ENCODE data around the gene FKBP9. TPM values are rescaled to one million over a fixed set of nuclear protein-coding genes. Genes with fewer than 3 reads are reported as not detected.

Gene FKBP9
- total and polyA plus RNA-seq, 2 of the 8 experiments (the other 6 are each of a cell fraction or from before 2014, with no cell fraction given) = 7.2 to 10.1 TPM

- TF ChIP-seq CTCF (IDR thresholded peaks at IDR 0.05; ENCODE audit: control extremely low read depth in 1 of 3, insufficient read depth in 1 of 3, low read depth in 1 of 3, low read length in 3 of 3) (peak; percentile 43 to 87 (median 53)), TBP (IDR thresholded peaks at IDR 0.05; ENCODE audit: low read depth, low read length) (peak; percentile 39; the same call in 1 of the 2 replicates), MAX (IDR thresholded peaks at IDR 0.05) (peak; percentile 88), JUND (IDR thresholded peaks at IDR 0.05; ENCODE audit: low read length) (no peak), TAF1 (IDR thresholded peaks at IDR 0.05; ENCODE audit: low read depth, low read length) (no peak; the same call in 1 of the 2 replicates), CBX8 (IDR thresholded peaks at IDR 0.05; ENCODE audit: borderline replicate concordance, low read depth, low read length) (no peak), SUZ12 (IDR thresholded peaks at IDR 0.05; ENCODE audit: low read length) (peak; percentile 83), SIX5 (IDR thresholded peaks at IDR 0.05; ENCODE audit: low read depth, low read length) (no peak), TAF7 (optimal IDR thresholded peaks at IDR 0.05; ENCODE audit: borderline replicate concordance, low read depth, low read length) (peak; percentile 45), HDAC2 (IDR thresholded peaks at IDR 0.05; ENCODE audit: borderline replicate concordance in 1 of 2, low read depth in 2 of 2, low read length in 2 of 2) (no peak), RAD21 (IDR thresholded peaks at IDR 0.05 in 1 of 2, conservative IDR thresholded peaks at IDR 0.05 in 1 of 2; ENCODE audit: low read depth in 2 of 2, low read length in 2 of 2) (peak; percentile 55 to 85), GABPA (IDR thresholded peaks at IDR 0.05; ENCODE audit: borderline replicate concordance, insufficient read depth, low read length) (0 out of 2 replicates have a peak, but pooled peaks have one; percentile 11), SIRT6 (IDR thresholded peaks at IDR 0.05; ENCODE audit: low read length) (no peak), ATF3 (IDR thresholded peaks at IDR 0.05; ENCODE audit: insufficient read depth, low read depth, low read length) (no peak), TEAD4 (IDR thresholded peaks at IDR 0.05; ENCODE audit: low read depth, low read length) (no peak), YY1 (IDR thresholded peaks at IDR 0.05; ENCODE audit: low read depth, low read length) (no peak), CHD2 (IDR thresholded peaks at IDR 0.05; ENCODE audit: low read length) (no peak), ATF2 (IDR thresholded peaks at IDR 0.05; ENCODE audit: low read length) (no peak)
Observed at GRCh38 chr7:32942415-32943251, 14.6 kb upstream of the FKBP9 start (continued).

Data from H1 (cell line).